GM12878 (cell line): Measurements from ENCODE around the gene SRD5A1. TPM values are rescaled to one million over a fixed set of nuclear protein-coding genes. Genes with fewer than 3 reads are reported as not detected.

ENCODE experiments used
- ATAC-seq: fragments of 200-7000 bp; cut with Tn5 transposase; 3 replicates; pipeline ENCODE4 v1.9.1; 2020; ENCODE audit warnings: mild to moderate bottlenecking, moderate library complexity
- BruUV-seq: library from RNA; stranded (reverse); fragments of 400-500 nt; replicated peaks from 2 replicates; lab custom pipeline; 2021; lab: Mats Ljungman, UMichigan
- CTCF ChIA-PET: fragments of 300-600 bp; sonication (Branson Sonifier 250); formaldehyde crosslinking; extraction: SDS; loops from one replicate; lab custom pipeline; 2021; ENCODE audit warnings: inconsistent platforms; lab: Yijun Ruan, JAX
- POLR2A ChIA-PET: fragments of 350-600 bp; formaldehyde crosslinking; extraction: SDS; loops from one replicate; lab custom pipeline; 2021; ENCODE audit warnings: inconsistent platforms; lab: Charles Lee
- RAD21 ChIA-PET: fragments of 300-600 bp; sonication (Branson Sonifier 250); formaldehyde crosslinking; loops from one replicate; lab custom pipeline; 2023; ENCODE audit warnings: antibody characterized with exemption; ENCODE audit not compliant: unreplicated experiment; lab: Charles Lee
- SMC1A ChIA-PET: fragments of 300-600 bp; sonication (Branson Sonifier 250); formaldehyde crosslinking; loops from one replicate; lab custom pipeline; 2023; ENCODE audit not compliant: unreplicated experiment, uncharacterized antibody; lab: Charles Lee
- DNase-seq: peaks from one replicate; pipeline ENCODE4 v3.0.0-alpha.2; 2011; ENCODE audit warnings: low read depth, low spot score
- FAIRE-seq: peaks from 3 replicates; lab custom pipeline; 2011; peaks lifted over from hg19 to GRCh38; lab: Jason Lieb, UNC
- H2AFZ ChIP-seq: 2 replicates; pipeline ENCODE4 v1.6.0; 2011; ENCODE audit warnings: low read depth, low read length, control low read depth; ENCODE audit not compliant: control insufficient read depth
- H3K27ac ChIP-seq: 2 replicates; pipeline ENCODE4 v1.5.1; 2011; ENCODE audit warnings: control low read depth; ENCODE audit not compliant: control insufficient read depth, insufficient read depth
- H3K27me3 ChIP-seq, 2 experiments: replicated peaks in 1 of 2; 2 replicates each; pipeline versions ENCODE4 v1.6.0 to v1.6.1; 2011; ENCODE audit warnings: low read length in 1 of 2; ENCODE audit not compliant: control insufficient read depth in 2 of 2, insufficient read depth in 2 of 2
- H3K36me3 ChIP-seq, 2 experiments: 2 replicates each; pipeline ENCODE4 v1.5.1; 2011; ENCODE audit warnings: low read length in 1 of 2; ENCODE audit not compliant: control insufficient read depth in 2 of 2, insufficient read depth in 2 of 2
- H3K4me1 ChIP-seq: 2 replicates; pipeline ENCODE4 v1.6.1; 2011; ENCODE audit warnings: mild to moderate bottlenecking, low read length, moderate library complexity, mixed read lengths; ENCODE audit not compliant: control insufficient read depth, insufficient read depth
- H3K4me2 ChIP-seq: 2 replicates; pipeline ENCODE4 v1.6.0; 2011; ENCODE audit warnings: control low read depth; ENCODE audit not compliant: control insufficient read depth, insufficient read depth
- H3K4me3 ChIP-seq: fragments of 200-600 bp; sonication (generic); 2 replicates; pipeline ENCODE4 v1.5.1; 2016
- H3K79me2 ChIP-seq: 2 replicates; pipeline ENCODE4 v1.6.0; 2011; ENCODE audit warnings: low read length; ENCODE audit not compliant: control insufficient read depth, insufficient read depth
- H3K9ac ChIP-seq: 2 replicates; pipeline ENCODE4 v1.8.0; 2011; ENCODE audit warnings: low read length, control low read depth, mixed read lengths; ENCODE audit not compliant: control insufficient read depth, insufficient read depth
- H3K9me3 ChIP-seq: replicated peaks from 3 replicates; pipeline ENCODE4 v1.5.1; 2011; ENCODE audit warnings: mild to moderate bottlenecking, low read length; ENCODE audit not compliant: control insufficient read depth, insufficient read depth
- H4K20me1 ChIP-seq: 2 replicates; pipeline ENCODE4 v1.6.0; 2011; ENCODE audit not compliant: control insufficient read depth, insufficient read depth
- BCL3 ChIP-seq: IDR thresholded peaks from 2 replicates; pipeline ENCODE4 v1.6.1; 2011; ENCODE audit warnings: borderline replicate concordance, low read depth, mild to moderate bottlenecking, moderate library complexity, low read length; ENCODE audit not compliant: insufficient read depth, poor library complexity, severe bottlenecking
- BCLAF1 ChIP-seq: fragments of 450-650 bp; IDR thresholded peaks from 2 replicates; pipeline ENCODE4 v1.6.1; 2017; ENCODE audit warnings: antibody characterized with exemption, mild to moderate bottlenecking, moderate library complexity
- EZH2 ChIP-seq: IDR thresholded peaks from 2 replicates; pipeline ENCODE4 v1.6.1; 2012; ENCODE audit warnings: low read depth, mild to moderate bottlenecking, control low read depth, inconsistent platforms, low read length, borderline replicate concordance; ENCODE audit not compliant: control insufficient read depth
- PRDM15 ChIP-seq: fragments of 450-650 bp; formaldehyde crosslinking; IDR thresholded peaks from 2 replicates; pipeline ENCODE4 v1.4.0; 2020; ENCODE audit warnings: mild to moderate bottlenecking, moderate library complexity
- SIX5 ChIP-seq: IDR thresholded peaks from 2 replicates; pipeline ENCODE4 v1.6.1; 2011; ENCODE audit warnings: mild to moderate bottlenecking, low read depth, low read length, moderate library complexity; ENCODE audit not compliant: severe bottlenecking
- SMC3 ChIP-seq: IDR thresholded peaks from 2 replicates; pipeline ENCODE4 v1.6.1; 2011; ENCODE audit warnings: low read length, improper control_type of control experiment, borderline replicate concordance
- SPI1 ChIP-seq: IDR thresholded peaks from 2 replicates; pipeline ENCODE4 v1.6.1; 2011; ENCODE audit warnings: low read depth, mild to moderate bottlenecking, low read length, moderate library complexity, borderline replicate concordance; ENCODE audit not compliant: insufficient read depth
- WGBS: methylation state at CpG from one replicate; pipeline ENCODE4 v1.1.6; 2016; ENCODE audit warnings: low lambda C conversion rate; ENCODE audit not compliant: insufficient replicate concordance, insufficient coverage; ENCODE audit errors: missing lambda C conversion rate; 5-methylcytosine and 5-hydroxymethylcytosine counted together
- in situ Hi-C: fragments of 300-500 bp; cut with MboI; formaldehyde crosslinking; loops from 9 replicates; pipeline ENCODE4 v1.14.3; 2018; ENCODE audit warnings: mixed read lengths
- intact Hi-C: fragments of 100-400 bp; cut with micrococcal nuclease; formaldehyde crosslinking; loops from one replicate; pipeline ENCODE4 v1.14.2; 2022; ENCODE audit not compliant: unreplicated experiment
- polyA plus RNA-seq, 11 experiments: library from polyadenylated mRNA; depleted of rRNA in 4 of 11; unstranded in 6 of 11; stranded (reverse) in 5 of 11; fragments of >200 nt; fragmentation: Nextera tagmentation in 4 of 11; fragmentation: Illumina TruSeq in 1 of 11; extraction: Ambion mirVana in 4 of 11; extraction: Trizol in 1 of 11; gene quantifications; 1 replicate in 1 of 11; 2 replicates in 10 of 11; pipeline versions ENCODE4 v1.2.1 to v1.2.3, GENCODE V29; 2011 to 2016; ENCODE audit warnings: inconsistent platforms in 2 of 11, missing spikeins in 2 of 11, low read depth in 1 of 11
- total RNA-seq, 4 experiments: library from RNA; depleted of rRNA in 3 of 4; stranded (reverse); fragments of >200 nt in 3 of 4; fragmentation: Illumina TruSeq in 1 of 4; extraction: Trizol in 1 of 4; gene quantifications; 2 replicates each; pipeline versions ENCODE4 v1.2.1 to v1.2.3, GENCODE V29; 2013 to 2021

The SRD5A1 gene
- total and polyA plus RNA-seq, 10 of the 15 experiments (the other 5 are each of a cell fraction or from before 2014, with no cell fraction given) = 0.76 to 20.1 (median 12.3) TPM

GRCh38 chr5:6634306-6634705 lies 1.1 kb downstream of the SRD5A1 start:
- TF ChIP-seq SIX5 (no peak), PRDM15 (CRISPR knock-in tag) (no peak), EZH2 (no peak), BCL3 (no peak), SPI1 (peak; percentile 82), BCLAF1 (no peak), SMC3 (no peak)
- in situ Hi-C loops = loop anchor here (5.0 kb wide), 1 partner anchor 103 kb away; no protein-coding TSS in a partner anchor
- Histone ChIP-seq H3K27me3 (no peaks in the 10 kb centered on the region), H3K9ac (peak overlapping the region; percentile 98), H4K20me1 (no peaks in the 10 kb centered on the region; the same call in 1 of the 2 replicates), H3K4me2 (peak overlapping the region; percentile 61), H3K27ac (no peak overlapping the region), H3K9me3 (no peaks in the 10 kb centered on the region; the same call in 2 of the 3 replicates), H2AFZ (no peak overlapping the region; the same call in 1 of the 2 replicates), H3K36me3 (peaks cover 0 to 19% of the 10 kb centered on the region in 2 experiments; a peak in 2 of 4 replicates), H3K4me3 (peak overlapping the region; percentile 98; the same call in 1 of the 2 replicates), H3K79me2 (peaks cover 52% of the 10 kb centered on the region), H3K4me1 (peaks cover 4% of the 10 kb centered on the region; the same call in 1 of the 2 replicates)
- DNase-seq = no peak
- RAD21 ChIA-PET = interaction anchor here (1.6 to 4.4 kb wide), 3 partner anchors 75 to 95 kb away, joined by 4 to 32 read pairs (median 4); no protein-coding TSS in a partner anchor
- CTCF ChIA-PET = interaction anchor here (0.6 to 2.0 kb wide), 3 partner anchors 74 to 111 kb away, joined by 3 to 8 read pairs (median 3); no protein-coding TSS in a partner anchor
- 2% methylated on average over 6 of the region's 6 CpGs for WGBS
- no TSS peak for BruUV-seq
- POLR2A ChIA-PET = interaction anchor here (0.6 to 1.8 kb wide), 3 partner anchors 17 to 96 kb away, joined by 3 to 6 read pairs (median 3); no protein-coding TSS in a partner anchor
- SMC1A ChIA-PET = interaction anchor here (1.6 to 4.0 kb wide), 3 partner anchors 78 to 111 kb away, joined by 4 to 17 read pairs (median 10); no protein-coding TSS in a partner anchor
- intact Hi-C loops = loop anchor here (5.0 kb wide), 1 partner anchor 147 kb away; no protein-coding TSS in a partner anchor
- peak; percentile 27 for ATAC-seq
- FAIRE-seq = no peak
